ENCODE data around the gene PLXDC1. TPM values are rescaled to one million over a fixed set of nuclear protein-coding genes. Genes with fewer than 3 reads are reported as not detected.

The PLXDC1 gene
- total and polyA plus RNA-seq, 10 donors: 2.9 to 11.2 (median 4.5) TPM

DNA sequence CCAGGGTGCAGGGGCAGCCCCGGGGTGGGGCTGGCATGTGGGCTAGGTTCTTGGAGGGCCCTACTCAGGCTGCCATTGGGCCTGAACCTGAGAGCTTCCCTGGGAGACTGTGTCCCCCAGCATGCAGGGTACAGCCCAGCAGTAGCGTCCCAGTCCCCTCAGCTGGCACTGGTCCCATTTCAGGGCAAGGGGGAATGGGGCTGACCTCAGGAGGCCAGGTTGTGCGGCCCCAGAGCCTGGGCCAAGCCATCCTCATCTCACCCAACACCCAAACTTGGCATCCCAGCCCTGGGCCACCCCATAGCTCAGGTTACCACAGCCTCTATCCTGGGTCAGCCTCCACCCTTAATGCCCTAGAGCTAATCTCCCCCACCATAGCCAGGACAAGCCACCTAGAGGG is 6.3 kb downstream of the PLXDC1 start:
- H3K4me3 ChIP-seq: no peak overlapping the region
- no peaks in the 10 kb centered on the region for H3K36me3 ChIP-seq
- no peak overlapping the region for H3K27ac ChIP-seq
- peaks cover 0 to under 1% (median 0%) of the 10 kb centered on the region in 6 donors for H3K4me1 ChIP-seq
- DNase-seq: no peak
- intact Hi-C loops (cut with DNase I; ENCODE audit: low total_unique reads): no loop called here
- WGBS, 5 donors: 79 to 97% (median 85%) methylated on average over 2 to 3 of the region's 3 CpGs
- peaks cover 0 to 6% (median 2%) of the 10 kb centered on the region in 8 donors for H3K9me3 ChIP-seq
- TF ChIP-seq POLR2A (IDR thresholded peaks at IDR 0.05): no peak
- TF ChIP-seq, protein P1, sequence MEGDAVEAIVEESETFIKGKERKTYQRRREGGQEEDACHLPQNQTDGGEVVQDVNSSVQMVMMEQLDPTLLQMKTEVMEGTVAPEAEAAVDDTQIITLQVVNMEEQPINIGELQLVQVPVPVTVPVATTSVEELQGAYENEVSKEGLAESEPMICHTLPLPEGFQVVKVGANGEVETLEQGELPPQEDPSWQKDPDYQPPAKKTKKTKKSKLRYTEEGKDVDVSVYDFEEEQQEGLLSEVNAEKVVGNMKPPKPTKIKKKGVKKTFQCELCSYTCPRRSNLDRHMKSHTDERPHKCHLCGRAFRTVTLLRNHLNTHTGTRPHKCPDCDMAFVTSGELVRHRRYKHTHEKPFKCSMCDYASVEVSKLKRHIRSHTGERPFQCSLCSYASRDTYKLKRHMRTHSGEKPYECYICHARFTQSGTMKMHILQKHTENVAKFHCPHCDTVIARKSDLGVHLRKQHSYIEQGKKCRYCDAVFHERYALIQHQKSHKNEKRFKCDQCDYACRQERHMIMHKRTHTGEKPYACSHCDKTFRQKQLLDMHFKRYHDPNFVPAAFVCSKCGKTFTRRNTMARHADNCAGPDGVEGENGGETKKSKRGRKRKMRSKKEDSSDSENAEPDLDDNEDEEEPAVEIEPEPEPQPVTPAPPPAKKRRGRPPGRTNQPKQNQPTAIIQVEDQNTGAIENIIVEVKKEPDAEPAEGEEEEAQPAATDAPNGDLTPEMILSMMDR (IDR thresholded peaks at IDR 0.05 in 8 of 11, conservative IDR thresholded peaks at IDR 0.05 in 3 of 11): no peak
- TF ChIP-seq POLR2AphosphoS5 (IDR thresholded peaks at IDR 0.05): no peak
- H3K27me3 ChIP-seq (replicated peaks in 1 of 7): peaks cover 0 to 14% (median 0%) of the 10 kb centered on the region in 7 donors

DNA sequence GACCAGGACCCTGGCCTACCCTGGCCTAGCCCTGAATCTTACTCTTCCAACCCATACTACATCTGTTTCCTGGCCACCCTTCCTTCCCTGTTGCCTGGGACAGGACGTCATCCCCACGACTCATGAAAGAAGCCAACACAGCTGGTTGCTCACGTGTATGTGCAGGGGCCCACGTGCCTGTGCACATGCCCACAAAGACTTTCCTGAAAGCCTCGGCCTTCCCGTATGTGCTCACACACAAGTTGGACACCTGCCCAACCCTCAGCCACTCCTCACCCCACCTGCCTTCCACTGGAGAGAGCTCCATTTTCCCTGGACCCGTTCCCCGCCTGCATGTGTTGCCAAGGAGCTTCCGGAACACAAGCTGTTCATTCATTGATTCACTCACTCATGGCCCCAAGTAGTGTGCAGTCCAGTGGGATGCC is 7.0 kb downstream of the PLXDC1 start:
- Histone ChIP-seq H3K27me3 (replicated peaks in 1 of 7) (peaks cover 0 to 7% (median 0%) of the 10 kb centered on the region in 7 donors), H3K4me3 (no peak overlapping the region), H3K27ac (no peak overlapping the region), H3K4me1 (no peaks in the 10 kb centered on the region), H3K36me3 (no peaks in the 10 kb centered on the region), H3K9me3 (peaks cover 0 to 6% (median 2%) of the 10 kb centered on the region in 8 donors)
- no peak for TF ChIP-seq POLR2A (IDR thresholded peaks at IDR 0.05)
- TF ChIP-seq POLR2AphosphoS5 (IDR thresholded peaks at IDR 0.05): no peak
- TF ChIP-seq, protein P1 (IDR thresholded peaks at IDR 0.05 in 8 of 11, conservative IDR thresholded peaks at IDR 0.05 in 3 of 11): no peak
- 42 to 51% (median 46%) methylated on average over 9 of the region's 9 CpGs for WGBS, 5 donors
- intact Hi-C loops (cut with DNase I; ENCODE audit: low total_unique reads): no loop called here
- DNase-seq: no peak

- WGBS, 5 donors: 77 to 92% (median 90%) methylated on average over 7 of the region's 7 CpGs
- TF ChIP-seq POLR2A (IDR thresholded peaks at IDR 0.05) (no peak), POLR2AphosphoS5 (IDR thresholded peaks at IDR 0.05) (no peak)
- TF ChIP-seq, protein P1 (IDR thresholded peaks at IDR 0.05 in 8 of 11, conservative IDR thresholded peaks at IDR 0.05 in 3 of 11): no peak
- Histone ChIP-seq H3K4me3 (no peak overlapping the region), H3K4me1 (no peaks in the 10 kb centered on the region), H3K27me3 (replicated peaks in 1 of 7) (peaks cover 0 to 4% (median 0%) of the 10 kb centered on the region in 7 donors), H3K36me3 (no peaks in the 10 kb centered on the region), H3K27ac (no peak overlapping the region), H3K9me3 (peaks cover 0 to 6% (median 2%) of the 10 kb centered on the region in 8 donors)
- no peak for DNase-seq
- intact Hi-C loops (cut with DNase I; ENCODE audit: low total_unique reads): no loop called here
Measured at GRCh38 chr17:39143552-39144093, 7.8 kb downstream of the PLXDC1 start.

GRCh38 chr17:39141915-39142664 is 9.3 kb downstream of the PLXDC1 start:
- no peaks in the 10 kb centered on the region for H3K4me1 ChIP-seq
- WGBS, 5 donors: 81 to 92% (median 87%) methylated on average over 11 of the region's 11 CpGs
- peaks cover 0 to 6% (median 2%) of the 10 kb centered on the region in 8 donors for H3K9me3 ChIP-seq
- TF ChIP-seq POLR2A (IDR thresholded peaks at IDR 0.05) (no peak), POLR2AphosphoS5 (IDR thresholded peaks at IDR 0.05) (no peak)
- TF ChIP-seq, protein P1 (IDR thresholded peaks at IDR 0.05 in 8 of 11, conservative IDR thresholded peaks at IDR 0.05 in 3 of 11): no peak
- H3K27me3 ChIP-seq (replicated peaks in 1 of 7): no peaks in the 10 kb centered on the region
- no peak for DNase-seq
- no peak overlapping the region for H3K4me3 ChIP-seq
- intact Hi-C loops (cut with DNase I; ENCODE audit: low total_unique reads): no loop called here
- H3K27ac ChIP-seq: no peak overlapping the region
- no peaks in the 10 kb centered on the region for H3K36me3 ChIP-seq
